Measurements from ENCODE around the gene TERB1. TPM values are rescaled to one million over a fixed set of nuclear protein-coding genes. Genes with fewer than 3 reads are reported as not detected.

The TERB1 gene
- total and polyA plus RNA-seq, 2 experiments from 2014 or later = 0.07 TPM; not detected in 1

GRCh38 chr16:66741169-66741900, 60.0 kb downstream of the TERB1 start:
- H3K4me3 ChIP-seq = no peak overlapping the region
- H3K9me2 ChIP-seq (replicated peaks; ENCODE audit: insufficient read depth) = no peaks in the 10 kb centered on the region
- H3K27ac ChIP-seq = peak overlapping the region; percentile 82
- no peaks in the 10 kb centered on the region for H3K9me3 ChIP-seq (ENCODE audit: low read depth)
- no peak overlapping the region for H2AFZ ChIP-seq
- H3K79me2 ChIP-seq = peaks cover 92% of the 10 kb centered on the region
- H4K20me1 ChIP-seq (ENCODE audit: insufficient read depth, poor library complexity, severe bottlenecking) = peaks cover 34% of the 10 kb centered on the region
- WGBS (ENCODE audit: low lambda C conversion rate, missing lambda C conversion rate) = 65% methylated on average over 10 of the region's 10 CpGs
- peak overlapping the region; percentile 48 for H3K4me2 ChIP-seq
- H3K36me3 ChIP-seq (replicated peaks; ENCODE audit: insufficient read depth, low read depth) = no peaks in the 10 kb centered on the region
- peak; percentile 76 for DNase-seq (ENCODE audit: low spot score)
- H3K4me1 ChIP-seq (ENCODE audit: insufficient read depth) = peaks cover 17% of the 10 kb centered on the region
- no peaks in the 10 kb centered on the region for H3K27me3 ChIP-seq
- TF ChIP-seq EZH2phosphoT487 (IDR thresholded peaks at IDR 0.05; ENCODE audit: low read depth, severe bottlenecking, unreplicated experiment) (no peak), EZH2 (IDR thresholded peaks at IDR 0.05; ENCODE audit: borderline replicate concordance) (no peak), CTCF (IDR thresholded peaks at IDR 0.05; ENCODE audit: poor library complexity) (no peak)

- WGBS (ENCODE audit: low lambda C conversion rate, missing lambda C conversion rate) = 79% methylated on average over 2 of the region's 2 CpGs
- H3K4me2 ChIP-seq = peak overlapping the region; percentile 15
- H3K9me3 ChIP-seq (ENCODE audit: low read depth) = no peaks in the 10 kb centered on the region
- no peak overlapping the region for H3K4me3 ChIP-seq
- no peak overlapping the region for H2AFZ ChIP-seq
- DNase-seq (ENCODE audit: low spot score) = peak; percentile 50
- no peak for TF ChIP-seq EZH2phosphoT487 (IDR thresholded peaks at IDR 0.05; ENCODE audit: low read depth, severe bottlenecking, unreplicated experiment)
- no peak for TF ChIP-seq EZH2 (IDR thresholded peaks at IDR 0.05; ENCODE audit: borderline replicate concordance)
- TF ChIP-seq CTCF (IDR thresholded peaks at IDR 0.05; ENCODE audit: poor library complexity) = no peak
- H3K4me1 ChIP-seq (ENCODE audit: insufficient read depth) = peaks cover 17% of the 10 kb centered on the region
- no peaks in the 10 kb centered on the region for H3K36me3 ChIP-seq (replicated peaks; ENCODE audit: insufficient read depth, low read depth)
- H3K27ac ChIP-seq = peak overlapping the region; percentile 82
- H3K27me3 ChIP-seq = no peaks in the 10 kb centered on the region
- no peaks in the 10 kb centered on the region for H3K9me2 ChIP-seq (replicated peaks; ENCODE audit: insufficient read depth)
- H4K20me1 ChIP-seq (ENCODE audit: insufficient read depth, poor library complexity, severe bottlenecking) = peaks cover 33% of the 10 kb centered on the region
- peaks cover 90% of the 10 kb centered on the region for H3K79me2 ChIP-seq
Observed at GRCh38 chr16:66740533-66740932, 60.9 kb downstream of the TERB1 start.

- H3K27ac ChIP-seq = peak overlapping the region; percentile 82
- WGBS (ENCODE audit: low lambda C conversion rate, missing lambda C conversion rate) = 51% methylated on average over 2 of the region's 2 CpGs
- H3K36me3 ChIP-seq (replicated peaks; ENCODE audit: insufficient read depth, low read depth) = no peaks in the 10 kb centered on the region
- peak; percentile 41 for DNase-seq (ENCODE audit: low spot score)
- H2AFZ ChIP-seq = no peak overlapping the region
- H3K4me2 ChIP-seq = peak overlapping the region; percentile 15
- no peaks in the 10 kb centered on the region for H3K9me3 ChIP-seq (ENCODE audit: low read depth)
- H4K20me1 ChIP-seq (ENCODE audit: insufficient read depth, poor library complexity, severe bottlenecking) = peaks cover 30% of the 10 kb centered on the region
- H3K4me3 ChIP-seq = no peak overlapping the region
- H3K9me2 ChIP-seq (replicated peaks; ENCODE audit: insufficient read depth) = no peaks in the 10 kb centered on the region
- peaks cover 88% of the 10 kb centered on the region for H3K79me2 ChIP-seq
- H3K4me1 ChIP-seq (ENCODE audit: insufficient read depth) = peaks cover 17% of the 10 kb centered on the region
- no peak for TF ChIP-seq EZH2 (IDR thresholded peaks at IDR 0.05; ENCODE audit: borderline replicate concordance)
- TF ChIP-seq CTCF (IDR thresholded peaks at IDR 0.05; ENCODE audit: poor library complexity) = peak; percentile 59
- no peaks in the 10 kb centered on the region for H3K27me3 ChIP-seq
Observed at GRCh38 chr16:66740010-66740409, 61.4 kb downstream of the TERB1 start.

Data from hepatocyte (in vitro differentiated cells).